Lung (tissue), 12 donors: ENCODE data around the gene SLC24A2. TPM values are rescaled to one million over a fixed set of nuclear protein-coding genes. Genes with fewer than 3 reads are reported as not detected.

Experiments
- ATAC-seq: fragments of 200-7000 bp; cut with Tn5 transposase; one replicate; pipeline ENCODE4 v1.9.1; 2020; ENCODE audit warnings: moderate number of reproducible peaks; ENCODE audit not compliant: insufficient read depth, low FRiP score
- DNase-seq, 3 donors: peaks; one replicate each; pipeline ENCODE4 v3.0.0-alpha.2; 2013 to 2017
- H3K27ac ChIP-seq, 2 donors: one replicate each; pipeline ENCODE4 v1.5.1; 2013; ENCODE audit warnings: mild to moderate bottlenecking in 2 of 2, moderate library complexity in 2 of 2, control low read depth in 1 of 2, inconsistent platforms in 1 of 2, low read depth in 1 of 2, low read length in 1 of 2
- H3K27me3 ChIP-seq, 3 donors: one replicate each; pipeline ENCODE4 v1.5.1; 2013; ENCODE audit warnings: low read length in 2 of 3; ENCODE audit not compliant: control insufficient read depth in 3 of 3, insufficient read depth in 3 of 3
- H3K36me3 ChIP-seq, 4 donors: one replicate each; pipeline ENCODE4 v1.5.1; 2013; ENCODE audit warnings: low read length in 4 of 4, mild to moderate bottlenecking in 1 of 4, moderate library complexity in 1 of 4; ENCODE audit not compliant: control insufficient read depth in 4 of 4, insufficient read depth in 4 of 4
- H3K4me1 ChIP-seq, 5 donors: one replicate each; pipeline ENCODE4 v1.5.1; 2013; ENCODE audit warnings: low read length in 5 of 5, mild to moderate bottlenecking in 2 of 5, moderate library complexity in 1 of 5; ENCODE audit not compliant: control insufficient read depth in 5 of 5, insufficient read depth in 5 of 5
- H3K4me3 ChIP-seq: one replicate; pipeline ENCODE4 v1.5.1; 2013; ENCODE audit warnings: mild to moderate bottlenecking, control low read depth, moderate library complexity
- H3K9ac ChIP-seq, 2 donors: one replicate each; pipeline ENCODE4 v1.5.1; 2013; ENCODE audit warnings: low read length in 2 of 2, control low read depth in 1 of 2; ENCODE audit not compliant: insufficient read depth in 1 of 2
- H3K9me3 ChIP-seq, 4 donors: one replicate each; pipeline ENCODE4 v1.5.1; 2013; ENCODE audit warnings: low read length in 3 of 4, mild to moderate bottlenecking in 1 of 4, moderate library complexity in 1 of 4; ENCODE audit not compliant: control insufficient read depth in 4 of 4, insufficient read depth in 3 of 4
- WGBS, 2 donors: extraction: QIAGEN DNeasy Blood & Tissue Kit; methylation state at CpG; one replicate each; pipeline ENCODE4 v1.1.7; 2013; 5-methylcytosine and 5-hydroxymethylcytosine counted together
- polyA plus RNA-seq, 2 donors: library from polyadenylated mRNA; stranded (reverse); fragments of 200-250 nt; gene quantifications; one replicate each; pipeline ENCODE4 v1.2.1, GENCODE V29; 2013
- total RNA-seq, 2 donors: library from RNA; depleted of rRNA in 1 of 2; stranded (reverse); fragments of >200 nt in 1 of 2; gene quantifications; one replicate each; pipeline ENCODE4 v1.2.1, GENCODE V29; 2014 to 2021
- TF ChIP-seq, protein P1 (sequence below): IDR thresholded peaks from 2 replicates; pipeline ENCODE4 v1.5.1; 2012; ENCODE audit warnings: mild to moderate bottlenecking; ENCODE audit errors: control extremely low read depth, extremely low read depth
- donor health status: control.
- donor health status: control.
- donor health status: Bipolar disorder and iron deficiency.
- donor health status: healthy.
- donor health status: DM: yes; HTN: yes; CAD: no.

SLC24A2 gene
- total and polyA plus RNA-seq, 4 donors = 0.06 to 0.20 TPM; not detected in 2

DNA sequence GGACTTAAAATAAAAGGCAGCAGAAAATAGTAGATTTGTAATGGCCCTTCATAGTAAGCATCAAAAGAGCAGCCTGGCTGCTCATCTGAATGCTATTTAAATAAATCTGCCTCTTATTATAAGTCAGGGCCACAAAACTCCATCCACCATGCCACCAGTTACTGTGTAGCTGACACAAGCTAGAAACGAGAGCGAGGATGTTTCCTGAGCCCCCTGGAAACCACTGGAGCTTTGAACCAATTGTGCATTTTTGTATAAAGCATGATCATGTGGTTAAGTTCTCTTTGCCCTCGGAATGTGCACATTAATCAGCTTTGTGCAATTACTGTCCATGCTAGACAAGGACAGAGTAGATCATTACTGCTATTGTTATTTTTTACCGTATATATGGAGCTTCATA is 17.4 kb downstream of the SLC24A2 start:
- Histone ChIP-seq H3K4me1 (peaks cover 0 to 2% (median 0%) of the 10 kb centered on the region in 5 donors), H3K27me3 (peaks cover 0 to 3% (median 0%) of the 10 kb centered on the region in 3 donors), H3K4me3 (no peak overlapping the region), H3K36me3 (no peaks in the 10 kb centered on the region), H3K9ac (no peak overlapping the region), H3K9me3 (peaks cover 0 to 11% (median 0%) of the 10 kb centered on the region in 4 donors), H3K27ac (no peak overlapping the region)
- TF ChIP-seq, protein P1, sequence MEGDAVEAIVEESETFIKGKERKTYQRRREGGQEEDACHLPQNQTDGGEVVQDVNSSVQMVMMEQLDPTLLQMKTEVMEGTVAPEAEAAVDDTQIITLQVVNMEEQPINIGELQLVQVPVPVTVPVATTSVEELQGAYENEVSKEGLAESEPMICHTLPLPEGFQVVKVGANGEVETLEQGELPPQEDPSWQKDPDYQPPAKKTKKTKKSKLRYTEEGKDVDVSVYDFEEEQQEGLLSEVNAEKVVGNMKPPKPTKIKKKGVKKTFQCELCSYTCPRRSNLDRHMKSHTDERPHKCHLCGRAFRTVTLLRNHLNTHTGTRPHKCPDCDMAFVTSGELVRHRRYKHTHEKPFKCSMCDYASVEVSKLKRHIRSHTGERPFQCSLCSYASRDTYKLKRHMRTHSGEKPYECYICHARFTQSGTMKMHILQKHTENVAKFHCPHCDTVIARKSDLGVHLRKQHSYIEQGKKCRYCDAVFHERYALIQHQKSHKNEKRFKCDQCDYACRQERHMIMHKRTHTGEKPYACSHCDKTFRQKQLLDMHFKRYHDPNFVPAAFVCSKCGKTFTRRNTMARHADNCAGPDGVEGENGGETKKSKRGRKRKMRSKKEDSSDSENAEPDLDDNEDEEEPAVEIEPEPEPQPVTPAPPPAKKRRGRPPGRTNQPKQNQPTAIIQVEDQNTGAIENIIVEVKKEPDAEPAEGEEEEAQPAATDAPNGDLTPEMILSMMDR = no peak
- 76 to 84% methylated on average over 4 of the region's 4 CpGs for WGBS, 2 donors
- no peak for DNase-seq
- no peak for ATAC-seq

DNA sequence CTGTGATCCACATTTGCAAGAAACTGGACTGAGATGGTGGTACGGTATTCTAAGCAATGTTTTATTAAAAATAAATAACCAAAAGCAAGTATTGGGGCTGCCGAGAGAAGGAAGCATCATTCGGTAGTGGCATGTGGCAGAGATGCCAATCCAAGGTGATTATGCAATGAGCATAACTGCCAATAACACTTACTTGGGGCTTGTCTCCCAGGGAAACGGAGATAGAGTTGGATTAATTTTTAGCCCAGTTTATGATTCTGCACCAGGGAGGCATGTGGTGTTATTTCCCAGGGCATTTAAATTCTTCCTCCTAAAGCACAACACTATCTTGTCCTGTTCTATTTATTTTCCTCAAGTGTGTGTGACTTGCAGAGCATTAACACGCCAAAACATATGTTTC is 17.9 kb downstream of the SLC24A2 start:
- Histone ChIP-seq H3K27ac (no peak overlapping the region), H3K9ac (no peak overlapping the region), H3K4me1 (peaks cover 0 to 2% (median 0%) of the 10 kb centered on the region in 5 donors), H3K36me3 (no peaks in the 10 kb centered on the region), H3K9me3 (peaks cover 0 to 12% (median 0%) of the 10 kb centered on the region in 4 donors), H3K27me3 (peaks cover 0 to under 1% (median 0%) of the 10 kb centered on the region in 3 donors), H3K4me3 (no peak overlapping the region)
- no peak for ATAC-seq
- TF ChIP-seq, protein P1 = no peak
- no peak for DNase-seq
- WGBS, 2 donors = 80 to 85% methylated on average over 5 of the region's 5 CpGs

DNA sequence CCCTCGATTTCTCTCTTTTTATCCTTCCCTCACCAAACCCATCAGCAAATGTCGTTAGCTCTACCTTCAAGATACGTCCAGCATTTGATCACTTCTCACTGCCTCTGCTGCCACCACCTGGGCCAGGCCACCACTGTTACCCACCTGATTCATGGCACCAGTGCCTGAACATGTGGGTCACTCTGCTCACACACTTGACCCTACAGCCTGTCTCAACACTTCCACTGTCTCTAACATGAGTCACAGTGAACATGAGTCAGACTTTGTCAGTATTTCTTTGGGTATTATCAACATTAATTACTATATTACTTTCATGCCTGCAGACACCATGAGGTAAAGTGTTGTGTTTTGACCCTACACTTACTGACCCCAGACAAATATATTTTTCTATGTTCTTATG is 19.6 kb downstream of the SLC24A2 start:
- Histone ChIP-seq H3K27me3 (no peaks in the 10 kb centered on the region), H3K27ac (no peak overlapping the region), H3K4me3 (no peak overlapping the region), H3K4me1 (peaks cover 0 to 2% (median 0%) of the 10 kb centered on the region in 5 donors), H3K36me3 (no peaks in the 10 kb centered on the region), H3K9ac (no peak overlapping the region), H3K9me3 (peaks cover 0 to 12% (median 0%) of the 10 kb centered on the region in 4 donors)
- DNase-seq (no peak), ATAC-seq (no peak)
- TF ChIP-seq, protein P1 = no peak
- 56 to 74% methylated on average over 3 of the region's 3 CpGs for WGBS, 2 donors

DNA sequence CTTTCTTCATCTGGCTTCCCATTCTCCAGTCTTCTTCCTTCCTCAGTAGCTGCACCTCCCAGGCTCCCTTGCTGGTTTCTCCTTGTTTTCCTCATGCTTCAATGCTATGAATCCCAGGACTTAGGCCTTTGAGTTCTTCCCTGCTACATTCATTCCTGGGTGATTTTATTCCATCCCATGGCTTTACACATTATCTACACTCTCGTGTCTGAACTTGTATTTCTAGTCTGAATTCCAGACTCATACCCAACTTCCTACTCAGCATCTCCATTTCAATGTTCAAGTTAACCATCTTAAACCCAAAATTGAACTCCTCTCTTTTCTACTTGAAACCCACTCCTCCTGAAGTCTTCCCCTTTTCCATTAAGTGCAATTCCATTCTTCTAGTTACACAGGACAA is 20.0 kb downstream of the SLC24A2 start:
- H3K9me3 ChIP-seq = peaks cover 0 to 12% (median 0%) of the 10 kb centered on the region in 4 donors
- no peak overlapping the region for H3K4me3 ChIP-seq
- H3K27ac ChIP-seq = no peak overlapping the region
- H3K27me3 ChIP-seq = no peaks in the 10 kb centered on the region
- DNase-seq = no peak
- no peaks in the 10 kb centered on the region for H3K36me3 ChIP-seq
- H3K9ac ChIP-seq = no peak overlapping the region
- WGBS, 2 donors = 34 to 74% methylated on average over 1 of the region's 1 CpG
- peaks cover 0 to 2% (median 0%) of the 10 kb centered on the region in 5 donors for H3K4me1 ChIP-seq
- ATAC-seq = no peak
- TF ChIP-seq, protein P1 = no peak
